Activated naive CD4-positive, alpha-beta T cell treated with anti-CD3 and anti-CD28 coated beads, Interleukin-2, amount 50 U/mL, for 24 hours (primary cell): ENCODE measurements around the gene BSX.

Experiments
- H3K27ac Mint-ChIP-seq: one replicate; pipeline ENCODE4 v1.8.0; 2021; ENCODE audit warnings: mild to moderate bottlenecking, mixed read lengths
- H3K27me3 Mint-ChIP-seq: one replicate; pipeline ENCODE4 v1.8.0; 2021; ENCODE audit warnings: mixed read lengths
- H3K36me3 Mint-ChIP-seq: one replicate; pipeline ENCODE4 v1.8.0; 2021; ENCODE audit warnings: mixed read lengths
- H3K4me1 Mint-ChIP-seq: one replicate; pipeline ENCODE4 v1.8.0; 2021; ENCODE audit warnings: mixed read lengths
- H3K4me3 Mint-ChIP-seq: one replicate; pipeline ENCODE4 v1.8.0; 2021; ENCODE audit warnings: mild to moderate bottlenecking, mixed read lengths
- H3K9me3 Mint-ChIP-seq: one replicate; pipeline ENCODE4 v1.8.0; 2021; ENCODE audit warnings: mixed read lengths

Gene BSX

GRCh38 chr11:122981388-122982264, at the start of gene BSX:
Gene BSX, minus strand, starts transcription at chr11:122981834. Its CDS starts 163 bp downstream, at chr11:122981671.
- Mint-ChIP-seq H3K4me3 (no peak within 1 kb of the TSS), H3K9me3 (no peaks in the 10 kb centered on the region), H3K36me3 (peaks cover 2% of the 10 kb centered on the region), H3K27me3 (peaks cover 67% of the 10 kb centered on the region), H3K27ac (no peak within 1 kb of the TSS), H3K4me1 (peaks cover 33% of the 10 kb centered on the region)

- H3K4me1 Mint-ChIP-seq, result no peaks in the 10 kb centered on the region
- no peak overlapping the region for H3K27ac Mint-ChIP-seq
- no peaks in the 10 kb centered on the region for H3K36me3 Mint-ChIP-seq
- no peaks in the 10 kb centered on the region for H3K27me3 Mint-ChIP-seq
- no peaks in the 10 kb centered on the region for H3K9me3 Mint-ChIP-seq
- no peak overlapping the region for H3K4me3 Mint-ChIP-seq
Observed at GRCh38 chr11:123030517-123030916, 48.9 kb upstream of the BSX start.

- Mint-ChIP-seq H3K36me3 (no peaks in the 10 kb centered on the region), H3K27ac (no peak overlapping the region), H3K9me3 (no peaks in the 10 kb centered on the region), H3K4me3 (no peak overlapping the region), H3K4me1 (peaks cover 10% of the 10 kb centered on the region), H3K27me3 (peaks cover 4% of the 10 kb centered on the region)
Observed at GRCh38 chr11:123020968-123021367, 39.3 kb upstream of the BSX start.

GRCh38 chr11:123018702-123019101, 37.1 kb upstream of the BSX start:
- H3K36me3 Mint-ChIP-seq, result no peaks in the 10 kb centered on the region
- peaks cover 10% of the 10 kb centered on the region for H3K4me1 Mint-ChIP-seq
- peaks cover 2% of the 10 kb centered on the region for H3K27me3 Mint-ChIP-seq
- no peak overlapping the region for H3K4me3 Mint-ChIP-seq
- no peaks in the 10 kb centered on the region for H3K9me3 Mint-ChIP-seq
- H3K27ac Mint-ChIP-seq, result no peak overlapping the region

- Mint-ChIP-seq H3K27ac (no peak overlapping the region), H3K4me1 (no peaks in the 10 kb centered on the region), H3K9me3 (no peaks in the 10 kb centered on the region), H3K27me3 (no peaks in the 10 kb centered on the region), H3K36me3 (no peaks in the 10 kb centered on the region), H3K4me3 (no peak overlapping the region)
Observed at GRCh38 chr11:123011510-123011909, 29.9 kb upstream of the BSX start.

GRCh38 chr11:123006860-123007542, 25.4 kb upstream of the BSX start:
- H3K27me3 Mint-ChIP-seq, result peaks cover 2% of the 10 kb centered on the region
- no peak overlapping the region for H3K27ac Mint-ChIP-seq

GRCh38 chr11:123000721-123001120, 19.1 kb upstream of the BSX start:
- Mint-ChIP-seq H3K27me3 (peaks cover 4% of the 10 kb centered on the region), H3K4me1 (no peaks in the 10 kb centered on the region), H3K9me3 (no peaks in the 10 kb centered on the region), H3K4me3 (no peak overlapping the region), H3K36me3 (no peaks in the 10 kb centered on the region), H3K27ac (no peak overlapping the region)

More at GRCh38 chr11:123006860-123007542, 25.4 kb upstream of the BSX start:
- Mint-ChIP-seq H3K36me3 (no peaks in the 10 kb centered on the region), H3K4me3 (no peak overlapping the region), H3K4me1 (no peaks in the 10 kb centered on the region), H3K9me3 (no peaks in the 10 kb centered on the region)

GRCh38 chr11:122998727-122999366, 17.2 kb upstream of the BSX start:
- no peaks in the 10 kb centered on the region for H3K9me3 Mint-ChIP-seq
- H3K27ac Mint-ChIP-seq, result no peak overlapping the region
- peaks cover 14% of the 10 kb centered on the region for H3K27me3 Mint-ChIP-seq
- no peak overlapping the region for H3K4me3 Mint-ChIP-seq
- H3K4me1 Mint-ChIP-seq, result no peaks in the 10 kb centered on the region
- H3K36me3 Mint-ChIP-seq, result no peaks in the 10 kb centered on the region

GRCh38 chr11:122995526-122995925, 13.9 kb upstream of the BSX start:
- Mint-ChIP-seq H3K27me3 (peaks cover 25% of the 10 kb centered on the region), H3K4me1 (no peaks in the 10 kb centered on the region), H3K27ac (no peak overlapping the region), H3K9me3 (no peaks in the 10 kb centered on the region), H3K36me3 (peaks cover 2% of the 10 kb centered on the region), H3K4me3 (no peak overlapping the region)

GRCh38 chr11:122984186-122985011, 2.8 kb upstream of the BSX start:
- Mint-ChIP-seq H3K36me3 (no peaks in the 10 kb centered on the region), H3K27me3 (peaks cover 56% of the 10 kb centered on the region), H3K4me1 (peaks cover 19% of the 10 kb centered on the region), H3K27ac (no peak overlapping the region), H3K9me3 (no peaks in the 10 kb centered on the region), H3K4me3 (peak overlapping the region; percentile 89)

GRCh38 chr11:122983438-122984185, 2.0 kb upstream of the BSX start:
- peaks cover 20% of the 10 kb centered on the region for H3K4me1 Mint-ChIP-seq
- peak overlapping the region; percentile 89 for H3K4me3 Mint-ChIP-seq
- no peak overlapping the region for H3K27ac Mint-ChIP-seq
- H3K9me3 Mint-ChIP-seq, result no peaks in the 10 kb centered on the region
- no peaks in the 10 kb centered on the region for H3K36me3 Mint-ChIP-seq
- peaks cover 58% of the 10 kb centered on the region for H3K27me3 Mint-ChIP-seq

- H3K4me3 Mint-ChIP-seq, result no peak overlapping the region
- H3K9me3 Mint-ChIP-seq, result no peaks in the 10 kb centered on the region
- no peak overlapping the region for H3K27ac Mint-ChIP-seq
- H3K27me3 Mint-ChIP-seq, result peaks cover 72% of the 10 kb centered on the region
- peaks cover 2% of the 10 kb centered on the region for H3K36me3 Mint-ChIP-seq
- H3K4me1 Mint-ChIP-seq, result peaks cover 39% of the 10 kb centered on the region
Observed at GRCh38 chr11:122979815-122980595, 1.6 kb downstream of the BSX start.

- peaks cover 39% of the 10 kb centered on the region for H3K4me1 Mint-ChIP-seq
- H3K9me3 Mint-ChIP-seq, result no peaks in the 10 kb centered on the region
- H3K4me3 Mint-ChIP-seq, result no peak overlapping the region
- H3K27ac Mint-ChIP-seq, result no peak overlapping the region
- H3K36me3 Mint-ChIP-seq, result peaks cover 2% of the 10 kb centered on the region
- peaks cover 72% of the 10 kb centered on the region for H3K27me3 Mint-ChIP-seq
Observed at GRCh38 chr11:122979103-122979814, 2.4 kb downstream of the BSX start.

- Mint-ChIP-seq H3K4me3 (no peak overlapping the region), H3K9me3 (no peaks in the 10 kb centered on the region), H3K36me3 (peaks cover 2% of the 10 kb centered on the region), H3K27ac (no peak overlapping the region), H3K27me3 (peaks cover 74% of the 10 kb centered on the region), H3K4me1 (peaks cover 33% of the 10 kb centered on the region)
Observed at GRCh38 chr11:122978299-122978620, 3.4 kb downstream of the BSX start.
